Measurements from ENCODE around the gene LNPK. TPM values are rescaled to one million over a fixed set of nuclear protein-coding genes. Genes with fewer than 3 reads are reported as not detected.

Gene LNPK
- total RNA-seq, 2 donors from 2014 or later = 13.5 to 25.5 TPM

DNA sequence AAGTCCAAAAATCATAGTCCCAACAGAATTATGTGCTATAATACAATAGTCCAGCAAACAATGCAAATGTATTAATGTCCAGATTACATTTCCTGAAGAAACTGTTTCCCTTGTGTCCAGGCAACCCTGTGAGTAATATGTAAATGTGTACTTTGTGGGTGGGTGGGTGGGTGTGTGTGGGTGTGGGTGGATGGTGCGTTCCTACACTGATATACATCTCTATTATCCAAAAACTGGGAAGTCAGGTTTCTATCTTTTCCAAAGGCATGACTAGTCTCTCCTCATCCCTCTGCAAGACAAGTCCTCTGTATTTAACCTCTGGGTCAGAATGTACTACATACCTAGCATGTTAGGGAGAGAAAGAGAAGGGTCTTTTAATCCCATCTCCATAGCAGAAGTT lies 71.6 kb downstream of the LNPK start:
- no peak for ATAC-seq (ENCODE audit: insufficient number of reproducible peaks, low FRiP score, low read depth)
- no peak for TF ChIP-seq CTCF (IDR thresholded peaks at IDR 0.05)

GRCh38 chr2:175929850-175930249 lies 72.2 kb downstream of the LNPK start:
- no peak for DNase-seq (ENCODE audit: low spot score)
- Histone ChIP-seq H3K27me3 (replicated peaks; ENCODE audit: insufficient read depth) (no peaks in the 10 kb centered on the region), H3K4me1 (ENCODE audit: control insufficient read depth in 1 of 2, low read depth in 2 of 2) (no peaks in the 10 kb centered on the region), H3K9me3 (no peaks in the 10 kb centered on the region), H3K27ac (no peak overlapping the region), H3K4me3 (no peak overlapping the region), H3K36me3 (peaks cover 4% of the 10 kb centered on the region)
- no peak for ATAC-seq (ENCODE audit: insufficient number of reproducible peaks, low FRiP score, low read depth)
- no peak for TF ChIP-seq CTCF (IDR thresholded peaks at IDR 0.05)

More for the DNA sequence above, 71.6 kb downstream of the LNPK start:
- H3K27me3 ChIP-seq (replicated peaks; ENCODE audit: insufficient read depth) = no peaks in the 10 kb centered on the region
- peaks cover 4% of the 10 kb centered on the region for H3K36me3 ChIP-seq
- no peak overlapping the region for H3K27ac ChIP-seq
- no peaks in the 10 kb centered on the region for H3K9me3 ChIP-seq
- no peak overlapping the region for H3K4me3 ChIP-seq
- no peaks in the 10 kb centered on the region for H3K4me1 ChIP-seq (ENCODE audit: control insufficient read depth in 1 of 2, low read depth in 2 of 2)
- DNase-seq (ENCODE audit: low spot score) = no peak

GRCh38 chr2:175926272-175926671 lies 75.8 kb downstream of the LNPK start:
- Histone ChIP-seq H3K27ac (no peak overlapping the region), H3K4me1 (ENCODE audit: control insufficient read depth in 1 of 2, low read depth in 2 of 2) (no peaks in the 10 kb centered on the region), H3K4me3 (no peak overlapping the region), H3K9me3 (no peaks in the 10 kb centered on the region), H3K27me3 (replicated peaks; ENCODE audit: insufficient read depth) (no peaks in the 10 kb centered on the region), H3K36me3 (peaks cover 4% of the 10 kb centered on the region)
- ATAC-seq (ENCODE audit: insufficient number of reproducible peaks, low FRiP score, low read depth) (no peak), DNase-seq (ENCODE audit: low spot score) (no peak)
- no peak for TF ChIP-seq CTCF (IDR thresholded peaks at IDR 0.05)

- ATAC-seq (ENCODE audit: insufficient number of reproducible peaks, low FRiP score, low read depth) (no peak), DNase-seq (ENCODE audit: low spot score) (no peak)
- Histone ChIP-seq H3K4me3 (no peak overlapping the region), H3K27me3 (replicated peaks; ENCODE audit: insufficient read depth) (no peaks in the 10 kb centered on the region), H3K4me1 (ENCODE audit: control insufficient read depth in 1 of 2, low read depth in 2 of 2) (no peaks in the 10 kb centered on the region), H3K9me3 (no peaks in the 10 kb centered on the region), H3K27ac (no peak overlapping the region), H3K36me3 (peaks cover 1% of the 10 kb centered on the region)
- TF ChIP-seq CTCF (IDR thresholded peaks at IDR 0.05) = no peak
Observed at GRCh38 chr2:175922160-175922559, 79.9 kb downstream of the LNPK start.

DNA sequence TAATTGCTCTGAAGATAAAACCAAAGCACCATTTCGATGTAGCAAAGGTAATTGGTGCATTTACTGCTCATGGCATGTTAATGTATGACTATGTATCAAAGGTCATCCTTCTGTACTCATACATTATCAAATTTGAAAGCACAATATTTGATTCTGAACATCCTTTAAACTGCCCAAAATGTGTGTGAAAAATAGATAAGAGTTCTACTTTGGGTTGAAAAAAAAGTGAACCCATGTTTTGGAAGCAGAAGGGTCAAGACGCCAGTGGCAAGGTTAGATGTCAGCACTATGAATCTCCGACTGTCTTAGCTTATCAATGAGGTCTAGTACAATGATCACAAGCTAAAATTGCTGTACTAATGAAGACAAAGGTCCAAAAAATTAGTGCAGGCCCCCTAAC lies 83.1 kb downstream of the LNPK start:
- Histone ChIP-seq H3K9me3 (no peaks in the 10 kb centered on the region), H3K27ac (no peak overlapping the region), H3K36me3 (no peaks in the 10 kb centered on the region), H3K27me3 (replicated peaks; ENCODE audit: insufficient read depth) (no peaks in the 10 kb centered on the region), H3K4me3 (no peak overlapping the region), H3K4me1 (ENCODE audit: control insufficient read depth in 1 of 2, low read depth in 2 of 2) (no peaks in the 10 kb centered on the region)
- DNase-seq (ENCODE audit: low spot score) (no peak), ATAC-seq (ENCODE audit: insufficient number of reproducible peaks, low FRiP score, low read depth) (no peak)
- TF ChIP-seq CTCF (IDR thresholded peaks at IDR 0.05) = no peak

All from thoracic aorta (tissue), 2 donors.